LNCaP clone FGC (cell line): ENCODE measurements around the gene FAM76B.

ENCODE experiments used
- DNase-seq: peaks from one replicate; pipeline ENCODE4 v3.0.0-alpha.2; 2011; ENCODE audit warnings: low read depth
- H3K4me3 ChIP-seq: 2 replicates; pipeline ENCODE4 v1.5.1; 2011; ENCODE audit warnings: mild to moderate bottlenecking, low read depth, low read length, control low read depth
- TF ChIP-seq, protein P1 (sequence below): IDR thresholded peaks from 2 replicates; pipeline ENCODE4 v1.5.1; 2012; ENCODE audit warnings: mild to moderate bottlenecking; ENCODE audit not compliant: control insufficient read depth, insufficient read depth; ENCODE audit errors: extremely low read depth

Gene FAM76B

GRCh38 chr11:95725196-95725595, 64.4 kb downstream of the FAM76B start:
- TF ChIP-seq, protein P1, sequence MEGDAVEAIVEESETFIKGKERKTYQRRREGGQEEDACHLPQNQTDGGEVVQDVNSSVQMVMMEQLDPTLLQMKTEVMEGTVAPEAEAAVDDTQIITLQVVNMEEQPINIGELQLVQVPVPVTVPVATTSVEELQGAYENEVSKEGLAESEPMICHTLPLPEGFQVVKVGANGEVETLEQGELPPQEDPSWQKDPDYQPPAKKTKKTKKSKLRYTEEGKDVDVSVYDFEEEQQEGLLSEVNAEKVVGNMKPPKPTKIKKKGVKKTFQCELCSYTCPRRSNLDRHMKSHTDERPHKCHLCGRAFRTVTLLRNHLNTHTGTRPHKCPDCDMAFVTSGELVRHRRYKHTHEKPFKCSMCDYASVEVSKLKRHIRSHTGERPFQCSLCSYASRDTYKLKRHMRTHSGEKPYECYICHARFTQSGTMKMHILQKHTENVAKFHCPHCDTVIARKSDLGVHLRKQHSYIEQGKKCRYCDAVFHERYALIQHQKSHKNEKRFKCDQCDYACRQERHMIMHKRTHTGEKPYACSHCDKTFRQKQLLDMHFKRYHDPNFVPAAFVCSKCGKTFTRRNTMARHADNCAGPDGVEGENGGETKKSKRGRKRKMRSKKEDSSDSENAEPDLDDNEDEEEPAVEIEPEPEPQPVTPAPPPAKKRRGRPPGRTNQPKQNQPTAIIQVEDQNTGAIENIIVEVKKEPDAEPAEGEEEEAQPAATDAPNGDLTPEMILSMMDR = no peak
- no peak for DNase-seq
- no peak overlapping the region for H3K4me3 ChIP-seq

DNA sequence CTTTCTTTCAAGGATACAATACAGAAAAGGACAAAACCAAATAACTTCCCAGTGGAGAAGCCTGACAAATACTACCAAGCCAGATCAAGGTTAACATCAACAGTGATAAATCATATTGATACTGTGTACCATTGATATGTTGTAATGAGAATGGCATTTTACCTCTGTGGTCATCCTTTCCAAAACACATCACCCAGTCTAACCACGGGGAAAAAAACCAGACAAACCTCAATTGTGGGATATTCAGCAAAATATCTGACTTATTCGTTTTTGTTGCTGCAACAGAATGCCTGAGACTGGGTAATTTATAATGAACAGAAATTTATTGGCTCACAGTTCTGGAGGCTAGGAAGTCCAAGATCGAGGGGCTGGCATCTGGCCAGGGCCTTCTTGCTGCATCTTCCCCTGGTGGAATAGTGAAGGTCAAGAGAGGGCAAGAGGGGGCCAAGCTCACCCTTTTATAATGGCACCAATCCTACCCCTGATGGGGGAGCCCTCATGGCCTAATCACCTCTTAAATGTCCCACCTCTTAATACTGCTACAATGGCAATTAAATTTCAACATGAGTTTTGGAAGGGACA, 66.1 kb downstream of the FAM76B start:
- TF ChIP-seq, protein P1 = no peak
- DNase-seq = no peak
- H3K4me3 ChIP-seq = no peak overlapping the region

- TF ChIP-seq, protein P1 = no peak
- DNase-seq = no peak
- H3K4me3 ChIP-seq = no peak overlapping the region
Measured at GRCh38 chr11:95720195-95720594, 69.4 kb downstream of the FAM76B start.
